Osteoblast (primary cell): ENCODE measurements around the gene MAN1C1. TPM values are rescaled to one million over a fixed set of nuclear protein-coding genes. Genes with fewer than 3 reads are reported as not detected.

Source experiments
- DNase-seq: peaks from one replicate; pipeline ENCODE4 v3.0.0; 2011; ENCODE audit warnings: low spot score, mixed read lengths; ENCODE audit not compliant: insufficient read length; ENCODE audit errors: missing footprints
- H2AFZ ChIP-seq: 2 replicates; pipeline ENCODE4 v1.6.0; 2011; ENCODE audit warnings: mild to moderate bottlenecking, low read length
- H3K27ac ChIP-seq: 2 replicates; pipeline ENCODE4 v1.5.1; 2011; ENCODE audit warnings: mild to moderate bottlenecking, low read depth, low read length, moderate library complexity
- H3K27me3 ChIP-seq: 2 replicates; pipeline ENCODE4 v1.6.0; 2012; ENCODE audit warnings: mild to moderate bottlenecking, control low read depth, inconsistent platforms, low read length, moderate library complexity; ENCODE audit not compliant: insufficient read depth
- H3K36me3 ChIP-seq: 2 replicates; pipeline ENCODE4 v1.5.1; 2011; ENCODE audit warnings: mild to moderate bottlenecking, low read length, control low read depth, moderate library complexity; ENCODE audit not compliant: insufficient read depth
- H3K4me1 ChIP-seq: 2 replicates; pipeline ENCODE4 v1.5.1; 2011; ENCODE audit warnings: mild to moderate bottlenecking, low read length, control low read depth, moderate library complexity; ENCODE audit not compliant: insufficient read depth
- H3K4me2 ChIP-seq: 2 replicates; pipeline ENCODE4 v1.6.0; 2011; ENCODE audit warnings: mild to moderate bottlenecking, low read length; ENCODE audit not compliant: insufficient read depth
- H3K4me3 ChIP-seq: fragments of 200-600 bp; sonication (generic); 3 replicates; pipeline ENCODE4 v1.5.1; 2012; ENCODE audit warnings: mild to moderate bottlenecking, low read length, inconsistent platforms; ENCODE audit not compliant: insufficient read depth
- H3K79me2 ChIP-seq: 2 replicates; pipeline ENCODE4 v1.6.0; 2012; ENCODE audit warnings: mild to moderate bottlenecking, low read length, control low read depth, inconsistent platforms; ENCODE audit not compliant: insufficient read depth
- H3K9me3 ChIP-seq: 2 replicates; pipeline ENCODE4 v1.5.1; 2011; ENCODE audit warnings: low read depth, low read length, control low read depth
- H4K20me1 ChIP-seq: 2 replicates; pipeline ENCODE4 v1.6.0; 2012; ENCODE audit warnings: mild to moderate bottlenecking, low read length, control low read depth; ENCODE audit not compliant: insufficient read depth
- CTCF ChIP-seq: IDR thresholded peaks from 2 replicates; pipeline ENCODE4 v1.5.1; 2011; ENCODE audit warnings: mild to moderate bottlenecking, low read depth, low read length, moderate library complexity; ENCODE audit errors: extremely low read depth
- total RNA-seq: library from RNA; depleted of rRNA; stranded (reverse); fragments of >200 nt; gene quantifications from 2 replicates; pipeline ENCODE4 v1.2.3, GENCODE V29; 2012

The MAN1C1 gene
- total RNA-seq, 1 donor = 16.3 TPM

DNA sequence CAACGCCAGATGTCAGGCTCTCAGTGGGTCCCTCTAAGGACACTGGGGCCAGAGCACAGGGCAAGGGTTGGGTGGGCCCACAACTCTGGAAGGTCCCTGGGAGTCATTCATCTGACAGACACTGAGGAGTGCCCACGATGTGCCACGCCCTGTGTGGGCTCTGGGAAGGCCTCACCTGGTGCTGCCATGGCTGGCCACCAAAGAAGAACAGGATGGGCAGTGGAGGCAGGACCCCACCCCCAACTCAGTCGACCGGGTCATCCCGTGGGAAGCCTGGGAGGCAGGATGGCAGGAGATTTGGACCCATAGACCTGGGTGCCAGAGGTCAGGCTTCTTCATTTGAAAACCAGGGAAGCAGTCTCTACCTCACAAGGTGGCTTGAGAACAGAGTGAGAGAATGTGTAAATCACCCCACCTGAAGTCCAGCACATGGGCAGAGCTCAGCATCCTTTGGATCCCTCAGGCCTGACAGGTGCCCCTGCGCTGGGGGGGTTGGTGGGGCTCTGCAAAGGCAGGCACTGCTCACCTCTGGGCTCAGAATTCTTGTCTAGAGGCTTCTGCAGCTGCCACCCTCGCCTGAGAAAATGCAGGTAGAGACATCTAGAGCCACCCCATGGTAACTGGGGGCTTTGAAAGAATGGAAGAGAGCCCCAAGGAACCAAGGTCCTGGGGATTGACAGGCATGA, 182.2 kb downstream of the MAN1C1 start:
- Histone ChIP-seq H3K79me2 (peaks cover 28% of the 10 kb centered on the region), H2AFZ (no peak overlapping the region), H3K27me3 (no peaks in the 10 kb centered on the region), H3K27ac (no peak overlapping the region), H3K4me3 (no peak overlapping the region), H3K4me2 (no peak overlapping the region), H3K4me1 (peaks cover 31% of the 10 kb centered on the region), H4K20me1 (peaks cover 4% of the 10 kb centered on the region), H3K36me3 (peaks cover 3% of the 10 kb centered on the region), H3K9me3 (no peaks in the 10 kb centered on the region)
- TF ChIP-seq CTCF = no peak
- peak; percentile 75 for DNase-seq

- peaks cover 28% of the 10 kb centered on the region for H3K79me2 ChIP-seq
- no peaks in the 10 kb centered on the region for H3K27me3 ChIP-seq
- no peaks in the 10 kb centered on the region for H3K9me3 ChIP-seq
- peak overlapping the region; percentile 71 for H3K4me3 ChIP-seq
- peak overlapping the region; percentile 91 for H2AFZ ChIP-seq
- peak overlapping the region; percentile 78 for H3K4me2 ChIP-seq
- H3K27ac ChIP-seq = no peak overlapping the region
- H3K36me3 ChIP-seq = peaks cover 3% of the 10 kb centered on the region
- peaks cover 30% of the 10 kb centered on the region for H3K4me1 ChIP-seq
- H4K20me1 ChIP-seq = peaks cover 7% of the 10 kb centered on the region
- peak; percentile 81 for DNase-seq
- TF ChIP-seq CTCF = no peak
These were observed 182.9 kb downstream of the MAN1C1 start for GRCh38 chr1:25799352-25799934.

GRCh38 chr1:25799935-25800702, 183.5 kb downstream of the MAN1C1 start, which contains the start of gene SELENON:
TSS of gene SELENON (plus strand) at chr1:25800193. CDS start at chr1:25800231, 38 bp downstream.
- Histone ChIP-seq H2AFZ (peak within 1 kb of the TSS; percentile 91), H3K4me3 (peak within 1 kb of the TSS; percentile 79), H3K4me2 (peak within 1 kb of the TSS; percentile 82), H3K36me3 (peaks cover 9% of the 10 kb centered on the region), H3K79me2 (peaks cover 33% of the 10 kb centered on the region), H3K27me3 (no peaks in the 10 kb centered on the region), H3K27ac (peak within 1 kb of the TSS; percentile 23), H3K9me3 (no peaks in the 10 kb centered on the region), H4K20me1 (peaks cover 7% of the 10 kb centered on the region), H3K4me1 (peaks cover 30% of the 10 kb centered on the region)
- peak; percentile 98 for DNase-seq
- TF ChIP-seq CTCF = no peak
